ENCODE results near the gene SETD9. TPM values are rescaled to one million over a fixed set of nuclear protein-coding genes. Genes with fewer than 3 reads are reported as not detected.

The SETD9 gene
- total RNA-seq, 2 experiments from 2014 or later = 6.7 to 13.3 TPM

- ChIA-PET CTCF (ENCODE audit: unreplicated experiment) (no interaction called here), POLR2A (interaction anchor here (0.6 to 1.4 kb wide), 3 partner anchors 212 to 662 kb away, joined by 3 read pairs; no protein-coding TSS in a partner anchor)
- Histone ChIP-seq H3K79me2 (ENCODE audit: insufficient read depth, low read depth, low read length) (no peaks in the 10 kb centered on the region), H3K9me2 (ENCODE audit: insufficient read depth, low read length) (no peaks in the 10 kb centered on the region), H3K27ac (ENCODE audit: low read depth, low read length, poor library complexity, severe bottlenecking) (no peak overlapping the region), H3K4me1 (ENCODE audit: insufficient read depth, low read length, poor library complexity, severe bottlenecking) (peaks cover 9% of the 10 kb centered on the region), H3K4me3 (ENCODE audit: low read depth, low read length, poor library complexity, severe bottlenecking) (no peak overlapping the region), H3K36me3 (ENCODE audit: insufficient read depth, low read length) (peaks cover 10% of the 10 kb centered on the region), H4K20me1 (ENCODE audit: insufficient read depth, low read length) (no peaks in the 10 kb centered on the region), H3K9me3 (ENCODE audit: low read length) (no peaks in the 10 kb centered on the region), H3K4me2 (ENCODE audit: low read length) (no peak overlapping the region), H2AFZ (ENCODE audit: low read length) (no peak overlapping the region)
- BruUV-seq (replicated peaks) = no TSS peak
- TF ChIP-seq CTCF (conservative IDR thresholded peaks at IDR 0.05; ENCODE audit: low read length) = no peak
- TF ChIP-seq EZH2phosphoT487 (IDR thresholded peaks at IDR 0.05; ENCODE audit: borderline replicate concordance, low read depth, low read length) = no peak
- intact Hi-C loops (cut with micrococcal nuclease; ENCODE audit: unreplicated experiment) = no loop called here
- DNase-seq (ENCODE audit: low spot score) = no peak
Observed at GRCh38 chr5:56914678-56915077, 5.3 kb downstream of the SETD9 start.

- H3K9me2 ChIP-seq (ENCODE audit: insufficient read depth, low read length) = no peaks in the 10 kb centered on the region
- no peak for DNase-seq (ENCODE audit: low spot score)
- H3K4me3 ChIP-seq (ENCODE audit: low read depth, low read length, poor library complexity, severe bottlenecking) = no peak overlapping the region
- no peaks in the 10 kb centered on the region for H3K79me2 ChIP-seq (ENCODE audit: insufficient read depth, low read depth, low read length)
- ChIA-PET POLR2A (interaction anchor here (0.5 to 1.4 kb wide), 3 partner anchors 8 to 1592 kb away, joined by 4 to 10 read pairs (median 4); no protein-coding TSS in a partner anchor), CTCF (ENCODE audit: unreplicated experiment) (no interaction called here)
- TF ChIP-seq EZH2phosphoT487 (IDR thresholded peaks at IDR 0.05; ENCODE audit: borderline replicate concordance, low read depth, low read length) = no peak
- H2AFZ ChIP-seq (ENCODE audit: low read length) = no peak overlapping the region
- peaks cover 38% of the 10 kb centered on the region for H3K36me3 ChIP-seq (ENCODE audit: insufficient read depth, low read length)
- BruUV-seq (replicated peaks) = no TSS peak
- H3K9me3 ChIP-seq (ENCODE audit: low read length) = no peaks in the 10 kb centered on the region
- no peak overlapping the region for H3K27ac ChIP-seq (ENCODE audit: low read depth, low read length, poor library complexity, severe bottlenecking)
- no peaks in the 10 kb centered on the region for H4K20me1 ChIP-seq (ENCODE audit: insufficient read depth, low read length)
- no peak overlapping the region for H3K4me2 ChIP-seq (ENCODE audit: low read length)
- H3K4me1 ChIP-seq (ENCODE audit: insufficient read depth, low read length, poor library complexity, severe bottlenecking) = no peaks in the 10 kb centered on the region
- intact Hi-C loops (cut with micrococcal nuclease; ENCODE audit: unreplicated experiment) = no loop called here
Observed at GRCh38 chr5:56917534-56917933, 8.1 kb downstream of the SETD9 start.

GRCh38 chr5:56918054-56918453 lies 8.7 kb downstream of the SETD9 start:
- Histone ChIP-seq H3K9me2 (ENCODE audit: insufficient read depth, low read length) (no peaks in the 10 kb centered on the region), H2AFZ (ENCODE audit: low read length) (no peak overlapping the region), H3K9me3 (ENCODE audit: low read length) (no peaks in the 10 kb centered on the region), H3K27ac (ENCODE audit: low read depth, low read length, poor library complexity, severe bottlenecking) (no peak overlapping the region), H3K4me1 (ENCODE audit: insufficient read depth, low read length, poor library complexity, severe bottlenecking) (no peaks in the 10 kb centered on the region), H3K4me2 (ENCODE audit: low read length) (no peak overlapping the region), H3K4me3 (ENCODE audit: low read depth, low read length, poor library complexity, severe bottlenecking) (no peak overlapping the region), H3K36me3 (ENCODE audit: insufficient read depth, low read length) (peaks cover 41% of the 10 kb centered on the region), H3K79me2 (ENCODE audit: insufficient read depth, low read depth, low read length) (no peaks in the 10 kb centered on the region), H4K20me1 (ENCODE audit: insufficient read depth, low read length) (no peaks in the 10 kb centered on the region)
- intact Hi-C loops (cut with micrococcal nuclease; ENCODE audit: unreplicated experiment) = no loop called here
- DNase-seq (ENCODE audit: low spot score) = no peak
- no peak for TF ChIP-seq EZH2phosphoT487 (IDR thresholded peaks at IDR 0.05; ENCODE audit: borderline replicate concordance, low read depth, low read length)
- no peak for TF ChIP-seq CTCF (conservative IDR thresholded peaks at IDR 0.05; ENCODE audit: low read length)
- no TSS peak for BruUV-seq (replicated peaks)
- ChIA-PET POLR2A (interaction anchor here (0.5 to 1.4 kb wide), 4 partner anchors 10 to 1593 kb away, joined by 3 to 4 read pairs (median 4); no protein-coding TSS in a partner anchor), CTCF (ENCODE audit: unreplicated experiment) (no interaction called here)
